Activated gamma-delta T cell treated with Interleukin-2 at 50 U/mL for 16 hours (primary cell): ENCODE measurements around the gene MAPKAP1.

ENCODE experiments used
- DNase-seq: peaks from one replicate; pipeline ENCODE4 v3.0.0-alpha.2; 2020

MAPKAP1 gene

DNA sequence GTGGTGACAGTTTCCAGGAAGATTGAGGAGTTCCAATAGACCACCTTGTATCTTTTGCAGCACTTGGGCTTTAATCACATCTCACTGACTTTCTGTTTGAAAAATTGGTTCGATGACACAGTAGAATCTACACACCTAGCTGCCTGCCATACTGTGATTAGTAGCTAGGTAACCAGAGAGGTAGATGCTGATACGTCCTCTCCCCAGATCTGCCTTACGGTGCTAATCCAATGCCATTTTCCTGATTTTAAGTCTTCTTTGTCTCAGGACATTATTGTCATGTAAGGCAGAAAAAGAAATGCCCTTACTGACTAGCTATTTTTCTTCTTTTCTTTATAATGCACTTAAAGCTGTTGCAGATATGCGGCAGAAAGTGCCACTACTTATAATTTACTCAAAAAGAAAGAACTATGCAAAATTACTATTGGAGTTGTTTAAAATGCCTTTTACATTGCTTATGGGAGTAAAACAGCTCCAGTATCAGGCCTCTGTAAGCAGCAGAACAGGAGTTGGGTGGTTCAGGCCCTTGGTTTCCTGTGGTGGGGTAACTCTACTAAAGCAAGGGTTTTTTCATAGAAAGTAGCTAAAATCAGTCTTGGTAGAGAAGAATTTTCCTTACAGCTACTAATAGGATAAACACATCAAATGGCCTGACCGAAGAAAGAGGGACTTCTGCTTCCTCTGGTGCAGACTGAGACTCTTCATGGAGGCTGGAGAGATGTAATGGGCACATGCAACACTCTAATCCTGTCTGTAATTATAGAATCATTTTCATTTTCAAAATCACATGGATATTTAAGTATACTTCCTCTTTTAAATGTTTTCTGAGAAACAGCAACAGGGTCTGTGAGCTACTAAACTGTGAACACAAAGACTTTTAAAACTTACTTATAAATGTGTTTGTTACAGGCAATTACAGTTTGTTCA lies 177.2 kb downstream of the MAPKAP1 start:
- DNase-seq, result no peak

DNA sequence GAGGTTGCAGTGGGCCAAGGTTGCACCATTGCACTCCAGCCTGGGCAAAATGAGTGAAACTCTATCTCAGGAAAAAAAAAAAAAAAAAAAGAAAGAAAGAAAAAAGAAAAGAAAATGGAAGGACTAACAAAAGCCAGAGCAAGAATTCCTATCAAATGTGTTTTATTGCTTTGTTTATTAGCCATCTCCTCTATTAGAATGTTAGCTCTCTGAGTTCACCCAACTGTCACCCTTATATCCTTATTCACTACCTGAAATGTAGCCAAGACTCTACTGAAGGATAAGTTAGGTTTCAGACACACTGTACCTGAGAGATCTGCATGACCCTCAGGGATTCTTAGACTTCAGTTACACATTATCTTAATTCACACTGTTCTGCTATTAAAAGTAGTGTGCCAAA lies 177.9 kb downstream of the MAPKAP1 start:
- DNase-seq, result no peak

DNA sequence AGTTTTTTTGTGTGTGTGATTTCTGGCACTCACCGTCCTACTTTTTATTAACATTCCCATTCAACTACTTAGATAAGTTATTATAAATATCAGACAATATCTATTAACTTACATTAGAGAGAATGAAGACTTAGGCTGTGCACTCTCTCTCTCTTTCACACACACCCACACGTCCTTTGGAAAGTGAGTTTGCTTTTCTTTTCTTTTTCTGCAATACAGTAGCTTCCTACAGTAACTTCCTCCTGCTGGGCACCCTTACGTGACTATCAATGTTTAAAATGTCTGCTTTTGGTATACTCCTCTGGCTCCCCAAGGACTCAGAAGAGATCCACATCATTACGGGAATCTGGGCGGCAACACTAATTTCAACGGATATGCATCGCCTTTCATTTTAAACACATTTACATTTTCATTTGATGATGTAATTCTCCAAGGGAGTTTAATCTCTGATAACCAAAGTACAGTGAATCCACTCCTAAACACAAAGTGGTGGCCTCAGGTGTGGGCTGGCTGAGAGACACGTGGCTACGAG lies 179.5 kb downstream of the MAPKAP1 start:
- DNase-seq, result no peak

DNA sequence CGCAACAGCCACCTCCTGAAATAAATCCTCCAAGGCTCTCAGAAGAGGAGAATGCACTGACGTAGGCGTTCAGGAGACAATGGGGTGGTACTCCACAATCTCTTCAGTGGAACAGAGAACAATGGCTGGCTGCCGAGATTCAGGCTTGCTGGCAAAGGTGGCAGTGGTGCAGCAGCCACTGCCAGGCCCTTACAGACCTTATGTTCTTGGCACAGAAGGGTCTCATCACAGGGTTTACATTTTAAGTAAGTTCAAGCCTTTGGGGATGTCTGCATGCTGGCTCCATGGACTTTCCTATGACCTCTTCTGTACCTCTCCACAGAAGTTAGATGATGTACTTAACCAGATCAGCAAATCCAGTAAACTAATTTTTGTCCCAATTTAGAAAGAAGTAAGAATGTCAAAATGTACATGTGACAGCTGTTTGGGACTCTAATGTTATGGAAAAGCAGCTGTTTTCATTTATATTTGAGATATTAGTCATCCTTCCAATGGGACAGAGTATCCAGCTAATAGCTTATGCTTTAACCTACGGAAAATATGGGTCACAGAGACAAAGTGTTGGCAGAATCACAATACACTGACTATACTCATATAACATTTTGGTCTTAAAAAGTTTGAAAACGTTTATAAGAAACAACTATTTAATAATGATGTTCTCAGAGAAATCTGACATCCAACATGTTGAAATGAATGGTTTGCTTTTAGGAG lies 180.9 kb downstream of the MAPKAP1 start:
- no peak for DNase-seq

DNA sequence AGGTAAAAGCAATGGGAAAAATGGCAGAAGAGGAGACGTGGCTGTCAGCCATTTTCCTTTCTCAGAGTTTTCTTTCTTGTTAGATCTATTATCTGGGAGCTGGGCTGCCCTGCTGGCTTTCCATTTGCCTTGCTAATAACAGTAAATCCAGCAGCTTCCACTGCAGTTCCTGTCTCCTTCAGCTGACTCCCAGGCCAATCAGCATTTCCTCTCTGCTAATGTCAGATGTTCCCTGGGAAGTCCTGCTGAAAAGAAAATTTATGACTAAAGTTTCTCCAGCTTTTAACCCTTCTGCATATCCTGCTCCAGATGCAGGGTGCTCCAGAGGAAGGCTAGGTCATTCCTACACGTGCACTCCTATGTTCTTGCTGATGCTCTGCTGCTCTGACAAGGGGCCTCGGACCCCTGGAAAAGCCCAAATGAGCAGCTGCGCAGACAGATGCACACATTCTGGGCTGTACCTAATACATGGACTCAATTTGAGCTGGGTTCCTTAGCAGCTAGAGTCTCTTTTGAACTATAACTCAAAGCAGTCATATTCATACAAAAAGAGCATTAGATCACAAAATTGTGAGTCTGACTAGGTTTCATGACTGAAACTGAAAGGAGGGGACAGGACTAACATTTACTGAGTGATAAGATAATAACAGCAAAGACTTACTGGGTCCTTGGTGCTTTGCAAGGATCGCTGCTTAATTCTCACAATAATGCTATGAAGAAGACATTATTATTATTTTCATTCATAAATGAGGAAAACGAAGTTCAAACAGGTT lies 182.2 kb downstream of the MAPKAP1 start:
- no peak for DNase-seq

DNA sequence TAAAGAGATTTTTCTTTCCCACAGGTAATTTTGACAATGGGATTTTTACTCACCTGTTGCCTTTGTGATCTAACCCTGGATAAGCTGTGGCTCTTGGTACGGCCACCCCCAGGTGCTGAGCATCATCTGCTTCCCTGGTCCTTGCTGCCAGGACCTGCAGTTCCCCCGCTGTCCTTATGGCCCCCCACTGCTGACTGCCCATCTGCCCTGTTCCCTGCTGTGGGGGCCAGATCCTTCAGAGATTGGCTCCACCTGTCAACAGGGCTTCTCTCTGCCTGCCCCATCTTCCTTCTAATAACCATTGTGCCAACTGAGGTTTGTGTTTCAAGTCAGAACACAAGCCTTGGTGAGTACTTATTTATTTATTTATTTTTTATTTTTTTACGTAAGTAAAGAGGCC lies 183.3 kb downstream of the MAPKAP1 start:
- DNase-seq, result no peak

DNA sequence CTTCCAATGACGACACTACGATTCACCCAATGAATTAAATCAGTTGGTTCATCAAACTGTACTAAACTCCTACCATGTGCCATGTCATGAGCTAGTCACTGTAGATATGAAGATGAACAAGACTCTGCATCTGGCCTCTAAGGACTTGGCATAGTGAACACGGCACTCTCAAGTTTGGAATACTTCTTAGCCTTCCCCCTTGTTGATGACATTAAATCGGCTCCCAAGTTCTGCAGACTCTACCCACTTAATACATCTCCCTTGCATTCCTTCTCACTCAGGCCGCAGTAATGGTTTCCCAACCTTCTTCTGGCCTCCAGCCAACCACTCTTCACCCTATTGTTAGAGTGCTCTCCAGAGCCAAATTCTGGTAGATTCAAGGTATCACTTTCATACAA lies 184.7 kb downstream of the MAPKAP1 start:
- no peak for DNase-seq

DNA sequence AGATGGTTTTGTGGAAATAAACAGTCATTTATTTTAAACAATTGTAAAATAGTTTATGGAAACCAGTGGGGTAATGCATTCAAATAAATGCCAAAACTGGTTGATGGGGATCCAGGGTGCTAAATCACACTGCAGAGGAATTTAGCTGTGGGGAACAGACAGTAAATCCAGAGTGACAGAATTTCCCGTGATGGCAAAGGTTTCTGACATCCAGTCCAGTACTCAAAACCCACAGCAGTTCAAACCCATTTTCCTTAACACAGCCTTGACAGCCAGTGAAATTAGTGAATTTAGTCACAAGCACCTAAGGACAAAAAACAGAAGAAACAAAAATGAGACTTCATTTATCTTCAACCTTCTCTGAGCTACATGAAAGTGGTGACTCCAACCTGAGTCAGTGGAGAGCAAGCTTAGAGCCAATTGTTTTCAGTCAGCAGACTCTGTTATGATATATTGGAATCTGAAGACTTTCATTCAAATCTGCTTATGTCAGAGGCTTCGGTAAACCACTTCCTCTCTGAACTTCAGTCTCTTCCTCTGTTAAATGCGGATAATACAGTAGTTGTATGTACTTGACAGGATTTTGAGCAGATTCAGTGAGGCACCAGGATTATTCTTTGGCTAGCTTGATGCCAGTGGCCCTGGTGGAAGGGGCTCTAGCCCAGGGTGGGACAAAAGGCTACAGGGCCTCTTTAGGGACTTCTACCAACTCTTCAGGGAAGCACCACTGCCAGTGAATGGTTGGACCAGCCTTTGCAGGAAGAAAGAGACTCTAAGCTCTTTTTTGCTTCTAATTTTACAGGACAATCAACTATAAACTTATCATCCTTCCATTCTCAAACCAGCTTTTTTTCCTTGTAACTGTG lies 185.3 kb downstream of the MAPKAP1 start:
- DNase-seq, result no peak

DNA sequence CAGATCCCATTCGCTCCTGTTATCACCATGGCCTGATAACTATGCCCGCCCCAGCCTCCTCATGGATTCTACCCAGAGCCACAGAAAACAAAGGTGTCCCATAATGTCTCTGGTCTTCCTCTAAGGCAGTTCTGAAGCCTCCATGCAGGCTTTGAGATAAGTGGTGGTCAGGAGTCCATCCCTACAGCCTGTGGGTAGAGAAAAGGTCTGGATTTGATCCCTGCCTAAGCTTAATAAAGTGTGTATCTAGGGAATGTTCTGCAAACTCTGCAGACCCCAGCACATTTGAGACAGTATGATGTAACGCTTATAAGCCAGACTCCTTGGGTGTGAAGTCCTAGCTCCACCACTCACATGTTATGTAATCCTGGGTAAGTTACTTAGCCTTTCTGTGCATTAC lies 187.3 kb downstream of the MAPKAP1 start:
- DNase-seq, result no peak

DNA sequence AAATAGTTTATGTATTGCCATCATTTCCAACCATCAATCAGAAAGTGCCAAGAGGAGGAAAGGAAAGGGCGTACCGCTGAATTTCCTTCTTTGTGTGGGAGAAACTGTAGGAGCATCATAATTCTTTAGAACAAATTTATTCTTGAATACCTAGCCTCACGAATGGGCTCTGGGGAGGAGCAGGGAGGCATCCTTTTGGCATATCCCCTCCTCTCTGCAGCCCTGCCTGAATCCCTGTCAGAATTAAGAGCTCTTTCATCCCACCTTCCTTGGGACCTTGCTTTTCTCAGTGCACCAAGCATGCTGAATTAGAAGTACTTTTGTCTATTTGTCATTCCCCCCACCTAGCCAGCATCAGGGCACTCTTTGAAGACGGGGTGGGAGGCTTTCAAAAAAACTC lies 189.4 kb downstream of the MAPKAP1 start:
- no peak for DNase-seq

DNA sequence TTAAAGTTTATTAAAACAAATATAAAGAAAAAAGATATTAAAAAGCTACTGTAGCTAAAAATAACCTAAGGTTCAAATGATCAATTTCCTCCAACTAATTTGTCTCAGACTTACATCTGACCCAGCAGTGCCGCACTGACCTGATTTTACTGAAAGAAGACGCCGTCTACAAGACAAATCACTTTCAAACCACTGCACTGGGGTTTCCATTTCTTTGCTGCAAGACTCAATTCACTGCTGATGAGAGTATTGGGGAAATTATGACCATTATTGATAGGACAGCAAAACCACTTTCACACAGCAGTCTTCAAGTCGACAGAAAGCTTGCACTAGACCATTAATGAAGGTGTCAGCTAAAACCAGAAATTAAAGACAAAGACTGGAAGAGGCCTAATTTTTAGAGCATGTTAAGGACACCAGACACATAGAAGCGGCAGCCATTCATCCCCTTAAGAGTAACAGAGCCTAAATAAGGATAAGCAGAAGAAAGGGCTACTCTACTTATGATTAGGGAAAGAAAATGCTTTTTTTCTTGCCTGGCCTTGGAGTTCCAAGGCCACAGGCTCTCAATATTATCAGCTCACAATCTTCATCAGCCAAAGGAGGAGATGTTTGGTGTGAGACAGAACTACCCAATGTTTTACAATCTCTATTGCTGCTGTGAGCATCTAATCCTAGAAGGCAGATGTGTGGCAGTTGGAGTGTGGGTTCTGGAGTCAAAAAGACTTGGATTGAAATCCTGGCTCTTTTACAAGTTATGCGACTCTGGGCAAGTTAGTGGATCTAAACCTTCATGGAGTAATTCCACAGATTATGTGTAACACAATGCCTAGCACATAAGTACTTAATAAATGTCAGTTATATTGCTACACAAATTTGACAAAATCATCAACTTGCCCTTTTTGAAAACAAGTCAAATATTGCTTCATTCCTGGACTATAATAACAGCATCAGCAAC lies 190.7 kb downstream of the MAPKAP1 start:
- DNase-seq, result no peak

DNA sequence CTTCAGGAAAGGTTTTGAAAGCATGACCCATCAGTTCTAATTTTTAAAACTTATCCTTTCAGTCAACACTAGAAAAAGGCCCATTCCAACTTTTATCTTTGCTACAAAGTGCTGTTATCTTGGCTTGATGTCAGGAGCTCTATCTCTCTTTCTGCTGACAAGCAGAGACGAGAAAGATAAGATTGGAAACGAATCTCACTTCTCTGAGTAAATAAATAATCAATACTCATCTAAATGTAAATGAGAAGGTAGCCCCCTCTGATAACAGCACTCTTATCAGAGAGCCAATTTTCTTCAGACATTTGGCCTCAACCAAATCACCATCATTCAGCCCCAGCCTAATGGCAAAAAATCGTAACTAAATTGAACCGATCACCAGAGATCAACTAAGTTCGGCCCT lies 191.7 kb downstream of the MAPKAP1 start:
- DNase-seq, result no peak

DNA sequence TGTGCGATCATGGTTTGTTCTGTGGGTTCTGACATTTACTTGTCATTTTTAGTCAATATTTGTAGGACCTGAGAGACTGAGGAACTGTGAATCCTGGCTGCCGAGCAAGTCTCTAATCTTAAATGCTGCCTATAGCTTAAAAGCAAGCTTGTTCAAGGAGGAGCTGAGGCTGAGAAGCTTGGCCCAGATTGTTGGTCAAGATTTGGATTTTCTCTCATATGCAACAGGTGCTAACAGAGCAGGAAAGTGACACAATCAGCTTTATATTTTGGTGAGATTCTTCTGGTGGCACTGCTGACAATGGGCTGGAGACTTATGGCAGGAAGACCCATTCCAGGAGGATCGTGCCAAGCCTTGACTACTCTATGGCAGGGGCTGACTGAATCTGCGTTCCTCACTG lies 192.5 kb downstream of the MAPKAP1 start:
- DNase-seq, result no peak

DNA sequence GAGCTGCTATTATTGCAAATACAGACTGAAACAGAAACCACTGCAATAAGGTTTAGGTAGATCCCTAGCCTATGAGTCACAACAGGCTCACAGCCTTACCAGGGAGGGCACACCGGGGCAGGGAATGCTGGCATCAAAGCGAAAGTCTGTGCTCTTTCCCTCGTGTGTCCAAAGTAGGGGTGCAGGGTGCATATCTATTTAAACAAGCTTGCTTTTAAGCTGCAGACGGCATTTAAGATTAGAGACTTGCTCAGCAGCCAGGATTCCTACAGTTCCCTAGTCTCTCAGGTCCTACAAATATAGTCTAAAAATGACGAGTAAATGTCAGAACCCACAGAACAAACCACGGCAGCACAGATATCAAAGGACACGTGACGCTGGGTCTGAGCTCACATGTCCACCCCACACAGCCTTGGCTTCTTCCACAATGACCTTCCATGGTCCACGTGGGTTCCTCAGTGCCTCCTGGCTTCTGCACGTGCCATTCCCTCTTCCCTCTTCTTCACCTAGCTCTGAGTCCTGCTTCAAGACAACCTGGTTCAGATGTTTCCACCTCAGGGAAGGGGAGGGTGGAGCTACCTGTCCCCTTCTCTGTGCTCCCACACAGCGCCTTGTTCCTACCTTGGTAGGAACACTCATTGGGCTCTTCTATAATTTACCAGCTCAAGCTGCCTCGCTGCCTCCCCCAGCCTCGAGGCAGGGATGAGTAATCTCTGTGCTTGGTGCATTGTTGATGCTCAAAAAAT lies 193.2 kb downstream of the MAPKAP1 start:
- DNase-seq, result no peak

DNA sequence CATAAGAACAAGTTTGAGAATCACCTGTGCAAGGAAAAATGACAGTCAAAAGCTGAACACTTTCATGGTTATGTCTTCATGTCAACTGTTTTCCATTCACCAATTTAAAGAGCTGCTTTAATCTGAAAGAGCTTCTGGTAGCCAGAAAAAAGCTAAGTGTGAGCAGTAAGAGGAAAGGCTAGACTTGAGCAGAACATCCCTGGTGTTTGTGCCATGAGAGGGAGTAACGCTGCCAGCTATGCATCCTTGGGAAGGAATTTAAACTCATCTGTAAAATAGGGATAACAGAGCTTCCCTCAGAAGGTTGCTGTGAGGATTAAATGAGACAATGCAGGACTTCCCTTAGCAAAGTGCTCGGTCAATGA lies 193.7 kb downstream of the MAPKAP1 start:
- DNase-seq, result no peak

DNA sequence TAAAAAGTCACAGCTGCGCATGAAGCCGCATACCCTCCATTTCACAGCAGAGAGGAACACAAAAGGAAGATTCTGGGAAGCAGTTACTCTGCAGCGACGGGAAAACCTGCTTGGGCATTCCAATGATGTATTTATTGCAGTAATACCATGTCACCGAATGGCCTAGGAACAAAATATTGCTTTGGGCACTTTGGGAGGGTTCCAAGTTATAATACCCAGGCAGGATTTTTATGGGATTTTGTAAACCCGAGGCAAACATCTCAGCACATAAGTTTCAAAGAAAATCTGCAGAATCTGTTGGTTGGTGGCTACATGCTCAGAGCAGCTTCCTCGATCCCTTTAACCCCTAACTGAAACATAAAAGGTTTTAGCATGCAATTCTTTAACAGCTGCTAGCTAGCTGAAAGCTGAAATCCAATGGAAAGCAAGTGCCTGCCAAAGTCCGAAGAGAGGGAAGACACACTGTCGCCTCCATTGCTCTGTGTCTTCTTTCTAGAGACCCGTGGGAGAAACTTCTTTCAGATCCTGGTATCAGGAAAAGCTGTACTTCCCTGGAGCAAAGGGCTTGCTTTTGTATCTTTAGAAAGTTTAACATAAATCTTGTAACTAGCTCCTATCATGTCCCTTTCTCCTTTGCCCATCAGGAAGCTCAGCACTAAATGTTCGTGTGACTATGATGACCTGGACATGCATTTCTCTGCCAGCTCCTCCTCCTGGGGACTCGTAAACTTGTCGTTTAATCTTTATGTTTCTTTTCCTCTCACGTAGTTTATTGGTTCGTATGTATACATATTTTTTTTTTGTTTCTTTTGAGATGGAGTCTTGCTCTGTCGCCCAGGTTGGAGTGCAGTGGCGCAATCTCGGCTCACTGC lies 195.0 kb downstream of the MAPKAP1 start:
- no peak for DNase-seq

DNA sequence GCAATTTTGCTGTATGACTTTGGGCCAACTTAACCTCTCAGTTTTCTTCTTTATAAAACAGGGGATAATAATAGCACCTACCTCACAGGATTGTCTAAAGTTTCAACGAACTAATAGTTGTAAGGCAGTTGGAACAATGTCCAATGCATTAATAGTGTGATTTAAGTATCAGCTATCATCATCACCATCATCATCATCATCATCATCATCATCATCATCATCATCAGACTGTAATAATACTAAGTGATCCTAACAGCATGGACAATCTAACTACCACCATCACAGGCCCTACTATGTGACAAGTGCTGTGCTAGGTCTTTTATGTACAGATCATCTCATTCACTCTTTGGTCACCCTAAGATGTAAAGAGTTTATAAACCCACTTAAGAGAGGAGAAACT lies 196.0 kb downstream of the MAPKAP1 start:
- DNase-seq, result no peak

DNA sequence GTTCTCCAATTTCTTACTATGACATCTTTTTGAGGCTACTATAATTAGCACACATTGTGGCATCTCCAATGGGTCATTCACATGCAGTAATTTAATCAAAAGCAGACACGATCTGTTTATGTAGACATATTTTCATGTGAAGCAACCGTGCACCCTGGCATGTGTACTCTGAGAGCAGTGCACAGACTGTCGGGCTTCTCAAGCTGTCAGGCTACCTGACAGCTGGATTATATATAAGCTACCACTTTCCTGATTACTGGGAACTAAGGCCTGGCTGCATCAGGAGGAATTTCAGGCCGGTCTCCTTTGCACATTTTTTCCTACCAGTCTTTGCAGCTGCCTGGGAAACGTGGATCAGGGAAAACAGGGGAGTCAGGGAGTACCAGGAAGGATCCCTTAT lies 197.5 kb downstream of the MAPKAP1 start:
- DNase-seq, result no peak

DNA sequence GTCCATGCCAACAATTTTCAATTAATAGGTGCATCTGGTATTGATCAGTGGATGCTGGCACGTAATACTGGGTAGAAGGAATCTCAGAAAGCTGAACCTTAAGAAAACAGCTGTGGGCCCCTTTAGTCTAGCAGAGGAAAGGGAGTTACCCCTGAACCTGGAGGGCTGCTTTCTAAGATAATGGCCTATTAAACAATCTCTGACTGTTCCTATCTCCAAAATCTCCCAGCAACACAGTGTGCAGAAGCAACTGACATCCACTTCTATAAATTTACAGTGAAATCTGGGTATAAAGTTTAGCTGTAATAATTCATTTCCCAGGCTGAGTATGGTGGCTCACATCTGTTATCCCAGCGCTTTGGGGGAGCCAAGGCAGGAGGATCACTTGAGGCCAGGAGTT lies 198.8 kb downstream of the MAPKAP1 start:
- DNase-seq, result no peak
